ENCODE measurements around the gene MCOLN2.
"Not testable (repeated sequence)": the region's sequence is repeated elsewhere in the genome, so short reads cannot be mapped to it uniquely, and the experiment has no call there.

The MCOLN2 gene

GRCh38 chr1:84907095-84907827, 89.7 kb downstream of the MCOLN2 start:
- no peak for TF ChIP-seq CTCF (IDR thresholded peaks at IDR 0.05; ENCODE audit: insufficient read depth, low read length, missing control alignments)
- POLR2A ChIA-PET, result no interaction called here
- DNase-seq (ENCODE audit: low read depth, low spot score), result peak; percentile 33
- no peak overlapping the region for H3K4me3 ChIP-seq (ENCODE audit: low read depth, low read length)
- CTCF ChIA-PET, result no interaction called here

- POLR2A ChIA-PET; H3K4me3 ChIP-seq (ENCODE audit: low read depth, low read length); CTCF ChIA-PET; DNase-seq (ENCODE audit: low read depth, low spot score): not testable (repeated sequence)
These were observed 94.2 kb downstream of the MCOLN2 start for GRCh38 chr1:84902727-84903126.

- H3K4me3 ChIP-seq (ENCODE audit: low read depth, low read length), result no peak overlapping the region
- no peak for DNase-seq (ENCODE audit: low read depth, low spot score)
- CTCF ChIA-PET, result interaction anchor here (0.8 kb wide), 1 partner anchor 36 kb away, joined by 3 read pairs; no protein-coding TSS in a partner anchor
- POLR2A ChIA-PET, result no interaction called here
- TF ChIP-seq CTCF (IDR thresholded peaks at IDR 0.05; ENCODE audit: insufficient read depth, low read length, missing control alignments), result no peak
These were observed 96.9 kb downstream of the MCOLN2 start for GRCh38 chr1:84899969-84900368.

- ChIA-PET POLR2A (no interaction called here), CTCF (interaction anchor here (0.8 to 1.1 kb wide), 2 partner anchors 39 to 49 kb away, joined by 3 read pairs; no protein-coding TSS in a partner anchor)
- H3K4me3 ChIP-seq (ENCODE audit: low read depth, low read length), result no peak overlapping the region
- DNase-seq (ENCODE audit: low read depth, low spot score), result no peak
- TF ChIP-seq CTCF (IDR thresholded peaks at IDR 0.05; ENCODE audit: insufficient read depth, low read length, missing control alignments), result no peak
These were observed 100.6 kb downstream of the MCOLN2 start for GRCh38 chr1:84896279-84896678.

GRCh38 chr1:84892705-84893618, 104.0 kb downstream of the MCOLN2 start, which contains the start of gene LPAR3:
Gene LPAR3 (minus strand): TSS chr1:84893206. CDS start chr1:84866120, 27,086 bp downstream.
- CTCF ChIA-PET, result interaction anchor here (1.3 kb wide), 1 partner anchor 15 kb away, joined by 4 read pairs; no protein-coding TSS in a partner anchor
- no peak for DNase-seq (ENCODE audit: low read depth, low spot score)
- peak within 1 kb of the TSS; percentile 16 for H3K4me3 ChIP-seq (ENCODE audit: low read depth, low read length)
- POLR2A ChIA-PET, result no interaction called here
- no peak for TF ChIP-seq CTCF (IDR thresholded peaks at IDR 0.05; ENCODE audit: insufficient read depth, low read length, missing control alignments)

- CTCF ChIA-PET, result no interaction called here
- POLR2A ChIA-PET, result no interaction called here
- H3K4me3 ChIP-seq (ENCODE audit: low read depth, low read length), result no peak overlapping the region
- TF ChIP-seq CTCF (IDR thresholded peaks at IDR 0.05; ENCODE audit: insufficient read depth, low read length, missing control alignments), result no peak
- DNase-seq (ENCODE audit: low read depth, low spot score), result no peak
These were observed 106.3 kb downstream of the MCOLN2 start for GRCh38 chr1:84890566-84890965.
